HG03432 (cell line): ENCODE measurements around the gene ZNF629.

Source experiments
- ATAC-seq: cut with Tn5 transposase; IDR thresholded peaks from one replicate; pipeline ENCODE4 v1.9.1; 2021; ENCODE audit warnings: mild to moderate bottlenecking, moderate library complexity; ENCODE audit not compliant: unreplicated experiment

ZNF629 gene

GRCh38 chr16:30750201-30750600 lies 36.8 kb downstream of the ZNF629 start:
- no peak for ATAC-seq

- ATAC-seq = peak; percentile 13
Measured at GRCh38 chr16:30748634-30749445, 38.2 kb downstream of the ZNF629 start.

- ATAC-seq = peak; percentile 98
Measured at GRCh38 chr16:30747799-30748633, 39.0 kb downstream of the ZNF629 start, which contains the start of gene PHKG2. PHKG2 (plus strand) TSS chr16:30748425; CDS start chr16:30748821, 396 bp downstream.

- ATAC-seq = no peak
Measured at GRCh38 chr16:30747331-30747730, 39.7 kb downstream of the ZNF629 start.

- ATAC-seq = no peak
Measured at GRCh38 chr16:30746638-30747175, 40.3 kb downstream of the ZNF629 start.

- no peak for ATAC-seq
Measured at GRCh38 chr16:30745082-30745481, 41.9 kb downstream of the ZNF629 start.

GRCh38 chr16:30744183-30744582 lies 42.8 kb downstream of the ZNF629 start:
- no peak for ATAC-seq

GRCh38 chr16:30743716-30744115 lies 43.3 kb downstream of the ZNF629 start:
- no peak for ATAC-seq

- no peak for ATAC-seq
Measured at GRCh38 chr16:30741461-30741914, 45.5 kb downstream of the ZNF629 start.

- no peak for ATAC-seq
Measured at GRCh38 chr16:30740364-30741251, 46.4 kb downstream of the ZNF629 start.

GRCh38 chr16:30738984-30739951 lies 47.7 kb downstream of the ZNF629 start:
- ATAC-seq = no peak

- ATAC-seq = no peak
Measured at GRCh38 chr16:30737794-30738648, 49.0 kb downstream of the ZNF629 start.

GRCh38 chr16:30736995-30737793 lies 49.8 kb downstream of the ZNF629 start:
- ATAC-seq = no peak

- no peak for ATAC-seq
Measured at GRCh38 chr16:30731411-30731810, 55.6 kb downstream of the ZNF629 start.

GRCh38 chr16:30728899-30729672 lies 57.9 kb downstream of the ZNF629 start:
- ATAC-seq = no peak
